HepG2 (cell line): ENCODE results near the gene CSTF3. TPM values are rescaled to one million over a fixed set of nuclear protein-coding genes. Genes with fewer than 3 reads are reported as not detected.
A peak's percentile ranks its signal among the peaks of the same experiment; 100 is the strongest.

Source experiments
- ASH2L ChIP-seq: fragments of 300-600, 200-600 bp; sonication (generic); IDR thresholded peaks from 2 replicates; pipeline ENCODE4 v1.7.0; 2017; ENCODE audit warnings: low read depth, mild to moderate bottlenecking, moderate library complexity, mixed read lengths, low read length; ENCODE audit not compliant: insufficient read length
- ATF7 ChIP-seq, 2 experiments: fragments of 450-650 bp in 1 of 2; sonication (generic) in 1 of 2; formaldehyde crosslinking in 1 of 2; IDR thresholded peaks; 2 replicates each; pipeline versions ENCODE4 v1.4.0 to v1.6.1; 2016 to 2020; ENCODE audit warnings: antibody characterized with exemption in 1 of 2, mild to moderate bottlenecking in 1 of 2, missing genetic modification reagents in 1 of 2
- CBX5 ChIP-seq: sonication (generic); formaldehyde crosslinking; IDR thresholded peaks from 2 replicates; pipeline ENCODE4 v1.4.0; 2020; ENCODE audit warnings: missing genetic modification reagents, borderline replicate concordance
- ERF ChIP-seq: IDR thresholded peaks from 2 replicates; pipeline ENCODE4 v1.6.1; 2018; ENCODE audit warnings: missing biosample characterization, missing genetic modification reagents
- HNF1A ChIP-seq, 2 experiments: sonication (generic) in 1 of 2; formaldehyde crosslinking in 1 of 2; IDR thresholded peaks; 2 replicates each; pipeline versions ENCODE4 v1.4.0 to v1.6.1; 2016 to 2020; ENCODE audit warnings: borderline replicate concordance in 1 of 2, low read depth in 1 of 2, mild to moderate bottlenecking in 1 of 2, missing genetic modification reagents in 1 of 2
- MBD4 ChIP-seq: IDR thresholded peaks from 2 replicates; pipeline ENCODE4 v1.6.1; 2012; ENCODE audit warnings: low read length, inconsistent platforms, borderline replicate concordance
- POGK ChIP-seq: sonication (generic); formaldehyde crosslinking; conservative IDR thresholded peaks from 2 replicates; pipeline ENCODE4 v1.8.0; 2022; ENCODE audit warnings: mild to moderate bottlenecking, moderate library complexity, missing genetic modification reagents
- SAP130 ChIP-seq: IDR thresholded peaks from 2 replicates; pipeline ENCODE4 v1.6.1; 2016; ENCODE audit warnings: low read depth
- SIX4 ChIP-seq: sonication (generic); formaldehyde crosslinking; IDR thresholded peaks from 2 replicates; pipeline ENCODE4 v1.4.0; 2020; ENCODE audit warnings: missing genetic modification reagents
- TBX3 ChIP-seq: fragments of 450-650 bp; IDR thresholded peaks from 2 replicates; pipeline ENCODE4 v1.6.1; 2017; ENCODE audit warnings: antibody characterized with exemption, mild to moderate bottlenecking, inconsistent platforms, borderline replicate concordance
- ZBTB4 ChIP-seq: sonication (generic); formaldehyde crosslinking; IDR thresholded peaks from 2 replicates; pipeline ENCODE4 v1.4.0; 2020; ENCODE audit warnings: missing genetic modification reagents, mild to moderate bottlenecking, borderline replicate concordance
- ZC3H13 ChIP-seq: sonication (generic); formaldehyde crosslinking; IDR thresholded peaks from 2 replicates; pipeline ENCODE4 v1.8.1; 2023; ENCODE audit warnings: mild to moderate bottlenecking, missing genetic modification reagents, moderate library complexity
- ZFY ChIP-seq: sonication (generic); formaldehyde crosslinking; IDR thresholded peaks from 2 replicates; pipeline ENCODE4 v1.4.0; 2020; ENCODE audit warnings: missing genetic modification reagents
- ZNF205 ChIP-seq: IDR thresholded peaks from 2 replicates; pipeline ENCODE4 v1.6.1; 2018; ENCODE audit warnings: missing biosample characterization, missing genetic modification reagents
- ZNF230 ChIP-seq: sonication (generic); formaldehyde crosslinking; IDR thresholded peaks from 2 replicates; pipeline ENCODE4 v1.4.0; 2020; ENCODE audit warnings: mild to moderate bottlenecking, missing genetic modification reagents
- polyA plus RNA-seq, 8 experiments: library from polyadenylated mRNA; depleted of rRNA in 3 of 8; stranded (reverse) in 7 of 8; unstranded in 1 of 8; fragments of >200 nt; fragmentation: Illumina TruSeq in 4 of 8; extraction: Trizol in 4 of 8; gene quantifications; 2 replicates each; pipeline versions ENCODE4 v1.2.1 to v1.2.3, GENCODE V29; 2011 to 2016; ENCODE audit warnings: low read depth in 4 of 8, missing spikeins in 1 of 8, mixed read lengths in 1 of 8; ENCODE audit not compliant: insufficient read depth in 1 of 8
- total RNA-seq, 5 experiments: library from RNA; depleted of rRNA; stranded (reverse); fragments of >200 nt; fragmentation: Illumina TruSeq; extraction: Trizol; gene quantifications; 2 replicates each; pipeline ENCODE4 v1.2.3, GENCODE V29; 2016; ENCODE audit warnings: low read depth in 1 of 5
- TF ChIP-seq, protein P1 (sequence below): sonication (generic); formaldehyde crosslinking; IDR thresholded peaks from 2 replicates; pipeline ENCODE4 v1.4.0; 2020; ENCODE audit warnings: missing genetic modification reagents

The CSTF3 gene
- total and polyA plus RNA-seq, 2 of the 13 experiments (the other 11 are each of a cell fraction or from before 2014, with no cell fraction given), result 21.5 to 43.6 TPM

- TF ChIP-seq HNF1A (IDR thresholded peaks at IDR 0.05; ENCODE audit: low read depth) (no peak), HNF1A (CRISPR knock-in tag; IDR thresholded peaks at IDR 0.05; ENCODE audit: borderline replicate concordance) (peak; percentile 23; the same call in 1 of the 2 replicates), MBD4 (no peak), ZNF230 (CRISPR knock-in tag) (peak; percentile 67; the same call in 1 of the 2 replicates), ATF7 (IDR thresholded peaks at IDR 0.05) (peak; percentile 100), ATF7 (CRISPR knock-in tag; IDR thresholded peaks at IDR 0.05) (peak; percentile 98), POGK (peak; percentile 53), SIX4 (CRISPR knock-in tag) (0 out of 2 replicates have a peak, but pooled peaks have one; percentile 24), ZNF205 (CRISPR knock-in tag) (peak; percentile 19; the same call in 1 of the 2 replicates), TBX3 (peak; percentile 73), ZBTB4 (CRISPR knock-in tag) (0 out of 2 replicates have a peak, but pooled peaks have one; percentile 42), ZFY (peak; percentile 70), ASH2L (peak; percentile 94), CBX5 (CRISPR knock-in tag) (peak; percentile 72; the same call in 1 of the 2 replicates), ERF (peak; percentile 80), ZC3H13 (CRISPR knock-in tag) (no peak), SAP130 (CRISPR knock-in tag) (peak; percentile 93)
- TF ChIP-seq, protein P1, sequence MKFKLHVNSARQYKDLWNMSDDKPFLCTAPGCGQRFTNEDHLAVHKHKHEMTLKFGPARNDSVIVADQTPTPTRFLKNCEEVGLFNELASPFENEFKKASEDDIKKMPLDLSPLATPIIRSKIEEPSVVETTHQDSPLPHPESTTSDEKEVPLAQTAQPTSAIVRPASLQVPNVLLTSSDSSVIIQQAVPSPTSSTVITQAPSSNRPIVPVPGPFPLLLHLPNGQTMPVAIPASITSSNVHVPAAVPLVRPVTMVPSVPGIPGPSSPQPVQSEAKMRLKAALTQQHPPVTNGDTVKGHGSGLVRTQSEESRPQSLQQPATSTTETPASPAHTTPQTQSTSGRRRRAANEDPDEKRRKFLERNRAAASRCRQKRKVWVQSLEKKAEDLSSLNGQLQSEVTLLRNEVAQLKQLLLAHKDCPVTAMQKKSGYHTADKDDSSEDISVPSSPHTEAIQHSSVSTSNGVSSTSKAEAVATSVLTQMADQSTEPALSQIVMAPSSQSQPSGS (CRISPR knock-in tag), result peak; percentile 99
These were observed at the start of gene CSTF3 (continued) for GRCh38 chr11:33161120-33162005.
